Measurements from ENCODE around the gene DLG5.
A peak's percentile ranks its signal among the peaks of the same experiment; 100 is the strongest.

Gene DLG5

DNA sequence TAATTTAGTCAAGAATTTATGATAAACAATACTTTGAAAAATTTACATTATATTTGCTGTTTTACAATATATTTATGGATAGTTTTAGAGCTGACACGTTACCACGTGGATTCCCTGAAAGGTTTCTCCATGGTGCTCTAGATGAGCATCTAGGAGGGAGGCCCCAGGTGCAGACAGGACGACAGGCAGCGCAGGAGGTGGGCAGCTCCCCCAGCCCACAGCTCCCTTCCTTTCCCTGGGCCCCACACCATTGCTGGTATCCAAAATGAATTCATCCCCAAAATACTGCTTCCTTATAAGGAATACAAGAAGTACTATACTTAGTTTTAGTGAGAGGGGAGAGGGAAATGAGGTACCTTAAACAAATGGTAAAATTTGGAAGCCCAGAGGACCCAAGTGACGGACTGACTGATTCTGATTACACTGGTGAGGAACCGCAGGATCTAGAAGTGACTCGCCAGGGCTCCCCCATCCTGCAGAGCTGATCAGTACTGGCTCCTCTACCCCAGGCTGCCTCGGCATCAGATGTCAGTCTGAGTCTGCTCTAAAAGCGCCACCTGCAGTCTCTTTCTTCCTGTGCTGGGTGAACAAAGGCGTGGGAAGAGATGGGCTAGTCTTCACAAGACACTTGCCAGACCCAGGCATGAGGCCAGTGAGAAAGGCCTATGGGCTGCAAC lies 89.2 kb downstream of the DLG5 start:
- DNase-seq, result peak; percentile 54

DNA sequence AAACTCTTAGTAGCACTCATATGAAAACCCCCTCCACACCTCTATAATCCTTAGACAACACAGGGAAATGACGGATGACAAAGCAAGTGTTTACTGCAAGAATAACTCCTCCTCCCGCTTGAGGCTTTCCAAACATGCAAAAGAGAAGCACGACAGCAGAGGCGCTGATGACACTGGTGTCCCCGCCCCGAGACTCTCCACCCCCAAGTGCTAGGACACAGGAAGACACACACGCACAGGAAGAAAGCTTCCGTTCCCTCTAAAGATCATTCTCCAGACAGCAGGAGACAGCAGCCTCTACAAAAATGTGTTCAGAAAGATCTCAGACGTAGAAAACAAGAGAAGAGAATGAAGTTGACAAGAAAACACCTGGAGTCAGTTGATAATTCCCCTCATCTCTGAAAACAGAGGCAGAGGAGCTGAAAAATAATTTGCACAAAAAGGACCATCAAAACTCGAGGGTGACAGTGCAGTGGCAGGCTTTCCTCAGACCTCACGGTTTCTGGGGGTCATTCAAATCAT lies 90.2 kb downstream of the DLG5 start:
- peak; percentile 68 for DNase-seq

DNA sequence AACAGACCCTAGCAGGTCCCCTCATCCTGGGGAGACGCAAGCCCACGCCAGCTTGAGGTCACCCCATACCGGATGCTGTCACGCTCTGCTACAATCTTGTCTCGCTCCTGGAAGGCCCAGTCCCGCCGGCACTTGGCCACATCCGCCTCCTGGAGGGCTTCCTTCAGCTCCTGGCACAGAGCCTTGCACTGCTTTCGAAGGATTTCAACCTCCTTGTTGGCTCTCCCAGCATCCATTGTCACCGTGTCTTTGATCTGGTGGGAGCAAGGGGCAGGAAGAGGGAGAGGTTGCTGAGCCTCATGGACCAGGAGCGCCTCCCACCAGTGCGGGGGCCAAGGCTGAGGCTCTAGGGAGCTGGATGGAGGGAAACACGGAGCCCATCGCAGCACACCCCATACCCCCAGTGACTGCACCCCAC lies 90.9 kb downstream of the DLG5 start:
- DNase-seq, result no peak

DNA sequence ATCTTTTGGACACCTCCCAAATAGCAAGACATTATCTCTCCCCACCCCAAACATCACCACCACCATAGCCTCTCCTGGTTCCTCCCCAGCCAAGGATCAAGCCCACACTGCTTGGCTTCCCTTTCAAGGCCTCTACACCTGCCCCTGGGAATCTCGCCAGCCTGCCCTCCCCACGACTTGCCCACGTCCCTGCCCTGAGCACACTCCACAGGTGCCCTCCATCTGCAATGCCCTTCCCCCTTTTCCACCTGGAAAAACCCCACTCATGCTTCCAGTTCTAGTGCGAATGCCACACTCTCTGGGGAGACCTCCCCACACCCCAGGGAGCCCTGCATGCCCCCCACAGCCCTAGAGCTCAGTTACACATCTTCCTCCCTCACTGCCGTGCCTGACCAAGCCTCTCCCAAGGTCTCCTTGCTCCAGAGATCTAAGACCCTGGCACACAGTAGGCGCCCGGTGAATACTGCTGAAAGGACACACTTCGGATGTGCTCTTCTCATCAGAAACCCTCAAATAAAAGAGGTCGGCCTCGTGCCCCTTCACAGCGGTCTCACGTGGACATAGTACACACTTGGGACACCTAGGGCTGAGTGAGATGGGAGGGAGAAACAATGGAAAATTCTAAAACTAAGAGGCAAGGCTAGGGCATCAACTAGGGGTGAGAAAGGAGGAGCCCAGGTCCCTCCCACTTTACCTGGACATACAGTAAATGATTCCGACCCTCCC lies 91.4 kb downstream of the DLG5 start:
- DNase-seq, result no peak

DNA sequence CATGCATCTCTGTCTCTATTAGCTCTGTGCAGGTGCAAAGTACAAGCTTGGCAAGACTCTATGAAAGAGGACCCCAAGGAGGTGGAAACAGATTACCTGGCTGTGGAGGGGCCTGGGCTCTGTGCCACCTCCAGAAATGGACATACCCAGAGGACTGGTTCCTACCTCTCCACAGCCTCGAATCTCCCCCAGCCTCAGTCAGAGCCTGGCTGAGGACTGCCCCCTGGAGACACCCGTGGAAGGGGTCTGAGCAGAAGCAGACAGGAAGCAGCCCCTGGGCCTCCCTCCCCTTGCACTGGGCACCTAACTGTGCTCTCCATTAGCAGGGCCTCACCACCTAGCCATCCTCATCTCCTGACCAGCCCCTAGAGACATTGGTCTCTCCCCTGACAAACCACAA lies 92.0 kb downstream of the DLG5 start:
- no peak for DNase-seq

DNA sequence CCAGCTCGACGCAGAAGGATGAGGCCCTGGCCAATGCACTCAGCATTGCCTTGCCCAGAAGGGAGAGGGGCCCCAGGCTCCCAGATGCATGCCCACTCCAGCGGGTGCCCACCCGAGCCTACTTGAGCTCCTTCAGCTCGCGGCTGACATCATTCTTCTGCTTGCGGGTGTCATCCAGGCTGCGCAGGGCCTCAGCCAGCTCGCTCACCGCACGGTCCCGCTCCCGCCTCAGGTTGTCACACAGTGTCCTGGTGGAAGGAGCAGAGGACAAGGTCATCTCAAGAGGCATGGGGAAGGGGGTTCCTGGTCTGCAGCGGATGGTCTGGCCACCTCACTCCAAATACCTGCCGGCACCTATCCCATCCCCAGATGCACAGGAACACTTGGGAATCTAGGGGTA lies 92.8 kb downstream of the DLG5 start:
- DNase-seq, result no peak

DNA sequence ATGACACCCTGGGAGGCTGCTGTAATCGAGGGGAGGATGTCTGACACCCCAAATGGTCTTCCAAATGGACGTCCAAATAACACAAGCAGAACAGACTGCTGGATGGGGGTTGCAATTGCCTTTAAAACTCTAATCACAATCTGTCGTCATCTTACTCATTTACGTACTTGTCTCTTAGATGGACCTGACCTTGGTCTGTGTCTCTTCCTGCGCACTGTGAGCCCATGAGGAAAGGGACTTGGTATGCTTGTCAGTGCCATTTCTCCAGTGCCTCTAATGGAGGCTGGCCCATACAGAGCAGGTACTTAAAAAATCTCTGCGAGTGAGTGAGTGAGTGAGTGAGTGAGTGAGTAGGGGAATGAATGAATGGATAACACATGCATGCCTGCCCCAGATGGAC lies 93.3 kb downstream of the DLG5 start:
- no peak for DNase-seq

DNA sequence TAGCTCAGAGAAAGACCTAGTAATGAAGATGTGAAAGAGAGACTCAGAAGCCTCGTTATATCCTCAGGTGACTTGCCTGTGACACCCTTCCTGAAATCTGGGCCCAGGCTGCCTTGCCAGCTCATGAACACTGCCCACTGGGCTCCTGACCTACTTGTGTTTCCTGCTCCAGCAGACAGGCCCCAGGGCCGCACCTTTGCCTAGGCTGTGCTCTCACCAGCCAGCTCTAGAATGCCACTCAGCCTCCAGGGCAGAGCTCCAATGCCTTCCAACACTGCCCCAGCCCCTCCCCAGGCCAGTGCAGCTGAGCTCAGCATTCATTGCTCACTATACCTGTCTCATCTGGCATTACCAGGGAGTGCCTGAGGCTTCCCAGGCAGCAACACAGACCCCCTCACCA lies 94.3 kb downstream of the DLG5 start:
- peak; percentile 48 for DNase-seq

DNA sequence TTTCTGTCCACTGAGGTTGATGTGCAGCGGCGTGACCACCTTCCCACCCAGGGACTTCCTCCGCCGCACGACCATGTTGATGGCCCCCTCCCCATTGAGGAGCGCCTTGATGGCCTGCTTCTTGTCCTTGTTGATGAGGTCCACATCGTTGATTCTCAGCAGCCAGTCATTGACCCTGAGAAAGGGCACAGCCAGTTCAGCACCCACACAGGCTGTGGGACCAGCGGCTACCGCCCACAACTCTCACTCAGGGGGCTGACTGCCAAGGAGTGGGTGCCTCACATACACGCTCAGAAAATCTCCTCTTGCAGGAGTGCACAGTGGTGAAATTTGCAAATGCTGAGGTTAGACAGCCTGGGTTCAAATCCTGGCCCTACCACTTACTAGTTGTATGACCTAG lies 97.2 kb downstream of the DLG5 start:
- DNase-seq, result no peak

DNA sequence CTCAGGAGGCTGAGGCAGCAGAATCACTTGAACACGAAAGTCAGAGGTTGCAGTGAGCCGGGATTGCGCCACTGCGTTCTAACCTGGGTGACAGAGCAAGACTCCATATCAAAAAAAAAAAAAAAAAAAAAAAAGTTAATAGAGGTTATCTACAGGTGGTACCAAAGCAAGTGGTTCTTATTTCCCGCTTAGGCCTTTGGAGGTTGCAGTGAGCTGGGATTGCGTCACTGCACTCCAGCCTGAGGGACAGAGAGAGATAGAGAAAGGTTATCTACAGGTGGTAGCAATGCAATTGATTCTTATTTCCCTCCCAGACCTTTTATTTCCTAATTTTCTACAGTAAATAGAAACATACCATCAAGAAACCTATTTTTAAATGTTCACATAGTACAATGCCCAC lies 98.2 kb downstream of the DLG5 start:
- no peak for DNase-seq

DNA sequence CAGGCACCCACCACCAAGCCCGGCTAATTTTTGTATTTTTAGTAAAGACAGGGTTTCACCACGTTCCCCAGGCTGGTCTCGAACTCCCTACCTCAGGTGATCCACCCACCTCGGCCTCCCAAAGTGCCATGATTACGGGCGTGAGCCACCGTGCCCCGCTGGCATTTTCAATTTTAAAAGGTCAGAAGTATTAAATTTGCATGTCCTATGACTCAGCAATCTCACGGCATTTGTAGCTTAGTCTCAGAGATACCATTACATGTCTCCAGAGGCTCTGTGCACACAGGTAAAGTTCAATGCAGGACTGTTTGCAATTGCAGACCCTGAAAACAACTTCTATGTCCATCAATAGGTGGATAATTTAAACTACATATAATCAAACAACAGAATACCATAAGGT lies 99.2 kb downstream of the DLG5 start:
- DNase-seq, result no peak

DNA sequence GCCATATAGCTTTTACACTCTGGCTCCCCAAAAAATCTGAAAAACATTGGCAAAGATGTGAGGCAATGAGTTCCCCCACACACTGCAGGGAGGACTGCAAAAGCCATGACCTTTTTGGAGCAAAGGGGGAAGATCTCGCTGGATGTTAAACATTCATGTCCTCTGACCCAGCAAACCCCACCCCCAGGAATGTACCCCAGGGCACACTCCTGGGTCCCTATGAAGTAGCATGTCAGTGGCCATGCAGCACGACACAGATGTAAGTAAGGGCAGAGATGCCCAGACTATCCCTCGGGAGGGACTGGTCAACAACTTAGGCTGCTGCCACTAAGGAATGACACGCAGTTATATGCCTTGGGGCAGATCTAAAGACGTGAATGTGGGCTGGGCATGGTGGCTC lies 100.6 kb downstream of the DLG5 start:
- DNase-seq, result no peak

DNA sequence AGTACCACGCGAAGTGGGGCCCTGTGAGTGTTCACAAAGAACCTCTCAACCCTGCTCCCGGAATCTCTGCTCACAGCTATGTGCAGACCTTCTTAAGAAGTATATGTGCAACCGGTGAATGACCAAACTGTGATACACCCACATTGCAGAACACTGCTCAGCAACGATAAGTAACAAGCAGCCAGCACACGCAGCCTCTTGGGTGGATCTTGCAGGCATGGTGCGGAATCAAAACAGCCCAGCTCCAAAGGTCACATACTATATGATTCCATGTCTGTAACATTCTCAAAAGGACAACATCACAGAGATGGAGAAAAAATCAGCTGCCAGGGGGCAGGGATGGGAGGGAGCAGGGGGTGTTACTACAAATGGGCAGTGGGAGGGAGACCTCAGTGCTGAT lies 101.6 kb downstream of the DLG5 start:
- DNase-seq, result no peak

DNA sequence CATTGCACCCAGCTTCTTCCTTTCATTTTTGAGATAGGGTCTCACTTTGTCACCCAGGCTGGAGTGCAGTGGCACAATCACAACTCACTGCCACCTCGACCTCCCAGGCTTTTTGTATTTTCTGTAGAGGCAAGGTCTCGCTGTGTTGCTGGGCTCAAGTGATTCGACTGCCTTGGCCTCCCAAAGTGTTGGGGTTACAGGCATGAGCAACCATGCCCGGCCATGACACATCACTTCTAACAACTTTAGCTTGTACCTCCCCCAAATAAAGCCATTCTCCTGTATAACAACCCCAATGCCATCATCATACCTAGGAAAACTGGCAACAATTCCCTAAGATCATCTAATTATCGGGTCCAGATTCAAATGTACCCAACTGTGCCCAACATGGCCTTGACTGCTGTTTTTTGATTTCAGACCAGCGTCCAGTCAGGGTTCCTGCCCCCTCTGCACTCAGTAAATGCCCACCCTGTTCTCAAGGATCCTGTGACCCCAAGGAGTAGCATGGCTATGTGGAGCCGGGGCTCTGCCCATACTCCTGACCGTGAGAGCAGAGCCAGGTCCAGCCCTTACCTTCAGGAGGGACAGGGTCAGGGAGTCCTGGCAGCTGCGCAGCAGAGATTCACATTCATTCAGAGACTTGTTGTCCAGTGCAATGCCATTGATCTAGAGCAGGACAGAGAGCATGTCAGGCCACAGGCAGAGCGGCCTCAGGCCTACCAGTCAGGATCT lies 102.6 kb downstream of the DLG5 start:
- DNase-seq, result no peak

DNA sequence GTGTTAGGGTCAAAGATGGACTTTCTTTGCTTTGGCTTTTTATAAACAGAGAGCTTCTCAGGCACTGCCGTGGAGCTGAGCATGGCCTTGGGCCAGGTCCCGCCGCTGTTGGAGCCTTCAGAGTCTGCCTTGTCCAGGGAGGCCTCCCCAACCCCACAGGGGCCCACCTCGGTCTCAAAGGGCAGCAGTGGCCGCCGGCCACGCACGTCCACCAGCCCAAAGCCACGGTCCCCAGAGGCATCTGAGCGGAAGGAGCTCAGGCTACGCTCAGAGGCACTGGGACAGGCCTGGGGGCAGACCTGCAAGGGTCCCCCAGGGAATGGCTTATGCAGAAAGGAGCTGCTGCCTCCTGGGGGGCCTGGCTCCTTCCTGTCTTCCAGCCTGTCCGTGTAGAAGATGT lies 105.0 kb downstream of the DLG5 start:
- DNase-seq, result no peak

DNA sequence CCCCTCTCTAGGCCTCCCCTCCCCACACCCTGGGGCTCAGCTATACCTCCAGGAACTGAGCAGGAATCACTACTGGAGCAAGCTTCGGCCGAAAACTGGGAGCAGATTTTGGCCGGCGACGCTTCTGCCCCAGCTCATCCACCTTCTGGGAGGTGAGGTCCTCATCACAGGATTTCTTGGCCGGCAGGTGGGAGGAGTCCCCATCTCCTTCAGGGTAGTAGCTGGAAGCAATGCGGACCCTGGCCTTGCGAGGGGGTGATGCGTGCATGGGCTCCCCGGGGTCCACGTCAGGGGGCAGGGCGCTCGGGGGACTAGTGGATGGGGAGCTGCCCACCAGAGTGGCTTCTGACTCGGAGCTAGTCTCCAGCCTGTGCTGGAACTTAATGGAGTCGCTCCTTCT lies 105.5 kb downstream of the DLG5 start:
- no peak for DNase-seq

DNA sequence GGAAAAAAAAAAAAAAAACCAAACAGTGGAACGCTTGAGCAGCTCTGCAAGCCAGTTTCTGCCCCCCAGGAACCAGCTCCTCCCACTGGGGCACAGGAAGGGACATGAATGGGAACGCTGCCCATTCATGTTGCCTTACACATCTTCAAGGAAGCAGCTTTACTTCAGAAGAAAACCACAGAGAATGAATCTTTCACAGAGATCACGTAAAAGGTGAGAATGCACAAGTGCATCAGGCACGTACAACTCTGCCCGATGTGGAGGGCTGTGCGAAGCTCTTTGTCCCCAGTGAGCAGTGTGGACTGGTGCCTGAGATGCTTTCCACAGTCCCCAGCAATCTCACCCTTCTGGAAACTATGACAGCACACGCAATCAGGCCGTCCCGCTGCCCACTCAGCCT lies 106.2 kb downstream of the DLG5 start:
- DNase-seq, result no peak

DNA sequence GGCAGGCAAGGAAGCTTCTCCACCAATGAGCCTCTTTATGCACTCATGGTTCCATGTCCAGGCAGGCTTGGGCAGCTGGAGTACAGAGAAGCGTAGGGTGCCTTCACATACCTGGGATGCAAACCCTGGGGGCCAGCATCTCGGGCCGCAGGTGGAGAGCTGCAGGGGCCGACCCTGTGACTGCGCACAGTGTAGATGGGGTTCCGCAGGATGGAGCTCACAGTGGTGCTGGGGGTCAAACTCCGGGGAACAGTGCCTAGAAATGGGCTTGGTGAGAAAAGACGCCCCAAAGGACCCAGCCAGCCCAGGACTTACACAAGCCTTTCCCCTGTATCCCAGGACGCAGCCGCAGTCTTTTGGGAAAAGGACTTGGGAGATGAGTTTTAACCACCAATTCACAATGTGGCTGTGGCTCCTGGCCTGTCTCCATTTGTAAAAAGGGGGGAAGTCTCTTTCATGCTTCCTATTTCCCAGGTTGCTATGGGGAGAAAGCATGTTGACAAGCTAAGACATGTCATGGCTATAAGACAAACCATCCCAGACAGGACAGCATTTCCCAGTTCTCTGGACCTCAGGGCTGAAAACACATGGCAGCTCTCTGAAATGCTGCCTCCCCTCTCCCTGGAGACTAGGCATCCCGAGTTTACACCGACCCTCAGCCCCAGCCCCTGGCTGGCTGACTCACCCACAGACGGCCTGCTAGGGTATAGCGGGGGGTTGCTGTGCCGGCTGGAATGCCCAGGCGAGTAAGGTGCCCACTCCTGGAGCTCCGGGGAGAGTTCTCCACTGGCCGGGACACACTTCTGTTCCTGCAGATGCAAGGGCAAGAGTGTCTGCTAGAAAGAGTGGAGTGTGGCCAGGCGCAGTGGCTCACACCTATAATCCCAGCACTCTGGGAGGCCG lies 107.1 kb downstream of the DLG5 start:
- DNase-seq, result no peak

DNA sequence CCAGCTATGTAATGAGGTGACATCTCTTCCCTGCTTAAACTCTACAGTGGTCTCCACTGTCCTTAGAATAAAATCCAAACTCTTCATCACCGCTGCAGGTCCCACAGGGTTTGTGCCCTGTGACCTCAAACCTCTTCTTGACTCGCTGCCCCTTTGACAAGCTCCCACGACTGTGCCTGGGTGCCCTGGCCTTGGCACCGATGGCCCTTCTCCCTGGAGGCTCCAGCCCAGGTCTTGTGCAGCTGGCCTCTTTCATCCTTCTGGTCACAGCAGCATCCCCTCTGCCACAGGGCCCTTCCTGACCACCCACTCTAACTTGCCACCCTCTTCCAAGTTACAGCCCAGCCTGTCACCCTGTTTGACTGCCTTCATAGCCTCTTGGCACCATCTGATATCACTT lies 108.2 kb downstream of the DLG5 start:
- no peak for DNase-seq

DNA sequence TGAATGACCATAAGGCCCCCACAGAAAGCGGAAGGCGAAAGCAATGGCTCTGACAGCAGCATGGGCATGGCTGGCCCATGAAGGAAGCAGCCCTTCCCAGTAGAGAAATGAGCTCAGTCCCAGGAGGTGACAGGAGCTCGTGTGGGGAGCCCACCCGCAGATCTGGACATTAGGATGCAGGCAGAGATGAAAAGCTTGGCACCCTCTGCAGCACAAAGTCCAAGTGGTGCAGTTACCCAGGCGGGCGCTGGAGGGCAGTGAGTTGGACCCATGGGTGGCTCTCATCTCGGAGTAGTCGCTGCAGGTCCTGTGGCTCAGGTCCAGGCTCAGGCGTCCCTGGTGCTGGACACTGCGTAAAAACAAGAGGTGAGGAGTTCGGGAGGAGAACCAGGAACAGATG lies 109.0 kb downstream of the DLG5 start:
- DNase-seq, result no peak

DNA sequence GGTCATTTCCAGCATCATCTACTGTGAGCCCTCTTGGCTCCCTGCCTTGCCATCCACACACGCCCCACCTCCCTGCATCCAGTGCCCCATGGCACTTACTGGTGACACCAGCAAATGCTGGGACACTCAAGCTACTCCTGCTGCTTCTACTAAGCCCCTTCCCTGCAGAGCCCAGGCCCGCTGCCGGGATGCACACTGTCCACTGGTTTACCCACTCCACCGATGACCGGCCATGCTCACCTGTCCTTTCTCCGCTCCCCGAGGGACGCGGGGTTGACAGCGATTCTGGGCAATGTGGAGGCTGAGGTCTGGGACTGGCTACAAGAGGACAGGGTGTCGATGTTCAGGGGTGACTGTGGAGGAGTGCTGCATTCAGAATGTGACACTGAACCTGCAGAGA lies 110.2 kb downstream of the DLG5 start:
- no peak for DNase-seq

DNA sequence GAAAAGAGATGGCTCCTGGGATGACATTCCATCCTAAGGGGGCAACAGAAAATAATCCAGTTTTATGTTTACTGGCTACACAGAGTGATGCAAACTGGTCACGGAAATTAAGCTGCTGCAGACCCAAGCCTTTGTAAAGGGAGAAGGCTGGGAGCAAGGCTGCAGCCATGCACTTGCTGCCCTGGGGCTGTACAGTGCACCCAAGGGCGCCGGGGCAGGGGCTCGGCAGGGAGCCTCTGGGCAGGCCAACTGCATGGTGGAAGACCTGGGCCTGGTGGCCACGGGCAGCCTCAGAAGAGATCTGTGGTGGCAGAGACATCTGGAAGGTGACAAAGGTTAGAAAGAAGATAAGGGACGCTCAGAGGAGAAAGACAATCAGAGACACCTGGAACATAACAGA lies 113.8 kb downstream of the DLG5 start:
- no peak for DNase-seq

DNA sequence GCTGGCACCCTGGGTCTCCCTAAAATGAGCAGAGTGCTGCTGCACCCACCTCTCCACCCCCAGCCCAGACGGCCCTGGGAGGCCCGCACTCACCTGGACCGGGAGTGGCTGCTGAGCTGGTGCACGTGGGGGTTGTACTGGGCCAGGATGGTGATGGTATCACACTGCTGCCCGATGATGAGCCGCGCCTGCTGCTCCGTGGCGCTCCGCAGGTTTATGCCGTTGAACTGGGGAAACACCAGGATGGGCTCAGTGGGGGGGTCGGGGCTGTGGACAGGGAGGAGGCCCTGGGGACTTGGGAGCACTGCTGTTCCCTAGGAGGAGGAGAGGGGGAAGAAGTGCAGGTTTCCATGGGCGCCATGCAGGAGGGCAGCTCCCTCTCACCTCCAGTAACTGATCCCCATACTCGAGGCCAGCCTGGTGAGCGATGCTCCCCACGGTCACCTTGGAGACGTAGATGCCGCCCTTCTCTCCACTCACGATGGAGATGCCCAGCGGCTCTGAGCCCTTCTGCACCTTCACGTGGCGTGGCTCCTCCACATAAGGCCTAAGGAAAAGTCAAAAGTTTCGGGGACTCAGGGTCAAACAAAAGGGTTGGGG lies 114.6 kb downstream of the DLG5 start:
- DNase-seq, result no peak
